Measurements from ENCODE around the gene COTL1.

Gene COTL1

DNA sequence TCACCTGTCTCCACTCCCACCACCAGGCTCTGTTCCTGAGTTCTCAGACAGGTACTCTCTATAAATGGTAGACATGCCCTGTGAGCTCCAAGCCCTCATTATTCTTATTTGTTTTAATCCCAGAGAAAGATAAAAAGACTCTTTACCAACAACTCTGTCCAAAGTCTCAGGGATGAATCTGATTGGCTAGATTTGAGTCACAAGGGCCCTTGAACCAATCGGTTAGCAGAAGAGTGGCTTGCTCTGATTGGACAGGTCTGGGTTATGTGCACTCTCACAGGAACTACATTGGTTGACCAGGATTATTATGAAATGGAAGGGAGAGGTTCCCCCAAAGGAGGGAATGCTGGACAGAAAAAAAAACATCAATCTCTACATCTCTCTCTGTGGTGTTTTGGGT, 7.5 kb downstream of the COTL1 start:
- no peak for DNase-seq (ENCODE audit: extremely low read depth, low read depth)
- H3K4me3 ChIP-seq (replicated peaks; ENCODE audit: low read depth, low read length), result no peak overlapping the region
- TF ChIP-seq, protein P1, sequence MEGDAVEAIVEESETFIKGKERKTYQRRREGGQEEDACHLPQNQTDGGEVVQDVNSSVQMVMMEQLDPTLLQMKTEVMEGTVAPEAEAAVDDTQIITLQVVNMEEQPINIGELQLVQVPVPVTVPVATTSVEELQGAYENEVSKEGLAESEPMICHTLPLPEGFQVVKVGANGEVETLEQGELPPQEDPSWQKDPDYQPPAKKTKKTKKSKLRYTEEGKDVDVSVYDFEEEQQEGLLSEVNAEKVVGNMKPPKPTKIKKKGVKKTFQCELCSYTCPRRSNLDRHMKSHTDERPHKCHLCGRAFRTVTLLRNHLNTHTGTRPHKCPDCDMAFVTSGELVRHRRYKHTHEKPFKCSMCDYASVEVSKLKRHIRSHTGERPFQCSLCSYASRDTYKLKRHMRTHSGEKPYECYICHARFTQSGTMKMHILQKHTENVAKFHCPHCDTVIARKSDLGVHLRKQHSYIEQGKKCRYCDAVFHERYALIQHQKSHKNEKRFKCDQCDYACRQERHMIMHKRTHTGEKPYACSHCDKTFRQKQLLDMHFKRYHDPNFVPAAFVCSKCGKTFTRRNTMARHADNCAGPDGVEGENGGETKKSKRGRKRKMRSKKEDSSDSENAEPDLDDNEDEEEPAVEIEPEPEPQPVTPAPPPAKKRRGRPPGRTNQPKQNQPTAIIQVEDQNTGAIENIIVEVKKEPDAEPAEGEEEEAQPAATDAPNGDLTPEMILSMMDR (IDR thresholded peaks at IDR 0.05; ENCODE audit: low read depth, low read length, missing control alignments), result no peak

DNA sequence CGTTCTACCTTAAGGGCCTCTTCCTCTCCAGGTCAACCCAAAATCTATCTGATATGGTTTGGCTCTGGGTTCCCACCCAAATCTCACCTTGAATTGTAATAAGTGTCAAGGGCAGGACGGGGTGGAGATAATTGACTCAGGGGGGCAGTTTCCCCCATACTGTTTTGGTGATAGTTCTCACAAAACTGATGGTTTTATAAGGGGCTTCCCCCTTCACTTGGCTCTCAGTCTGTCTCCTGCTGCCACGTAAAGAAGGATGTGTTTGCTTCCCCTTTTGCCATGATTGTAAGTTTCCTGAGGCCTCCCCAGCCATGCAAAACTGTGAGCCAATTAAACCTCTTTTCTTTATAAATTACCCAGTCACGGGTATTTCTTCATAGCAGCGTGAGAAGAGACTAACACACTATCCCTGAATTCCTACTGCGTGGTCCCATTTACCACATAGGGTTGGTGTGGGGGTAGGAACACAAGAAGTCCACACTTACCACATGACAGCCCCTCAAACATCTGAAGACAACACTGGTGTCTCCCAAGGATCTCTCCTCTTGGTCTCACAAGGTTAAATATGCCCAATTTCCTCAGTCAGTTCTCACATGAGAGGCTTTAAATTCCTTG, 8.2 kb downstream of the COTL1 start:
- DNase-seq (ENCODE audit: extremely low read depth, low read depth), result no peak
- H3K4me3 ChIP-seq (replicated peaks; ENCODE audit: low read depth, low read length), result no peak overlapping the region
- TF ChIP-seq, protein P1 (IDR thresholded peaks at IDR 0.05; ENCODE audit: low read depth, low read length, missing control alignments), result no peak

DNA sequence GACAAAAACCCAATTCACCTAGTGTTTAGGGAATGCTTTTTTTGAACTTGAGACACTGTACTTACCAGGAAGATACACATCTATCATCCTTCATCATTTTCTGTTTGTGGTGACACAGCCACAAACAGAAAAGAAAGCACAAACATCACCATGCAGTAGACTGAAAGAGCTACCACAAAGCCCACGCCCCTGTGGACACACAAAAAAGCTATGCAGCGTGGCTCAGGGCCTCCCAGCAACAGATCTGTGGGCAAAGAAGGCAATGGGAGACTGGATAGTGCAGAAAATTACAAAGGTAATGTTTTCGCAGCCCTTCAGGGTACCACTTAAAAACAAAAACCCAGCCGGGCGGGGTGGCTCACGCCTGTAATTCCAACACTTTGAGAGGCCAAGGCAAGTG, 9.6 kb downstream of the COTL1 start:
- TF ChIP-seq, protein P1 (IDR thresholded peaks at IDR 0.05; ENCODE audit: low read depth, low read length, missing control alignments), result no peak
- no peak for DNase-seq (ENCODE audit: extremely low read depth, low read depth)
- no peak overlapping the region for H3K4me3 ChIP-seq (replicated peaks; ENCODE audit: low read depth, low read length)

DNA sequence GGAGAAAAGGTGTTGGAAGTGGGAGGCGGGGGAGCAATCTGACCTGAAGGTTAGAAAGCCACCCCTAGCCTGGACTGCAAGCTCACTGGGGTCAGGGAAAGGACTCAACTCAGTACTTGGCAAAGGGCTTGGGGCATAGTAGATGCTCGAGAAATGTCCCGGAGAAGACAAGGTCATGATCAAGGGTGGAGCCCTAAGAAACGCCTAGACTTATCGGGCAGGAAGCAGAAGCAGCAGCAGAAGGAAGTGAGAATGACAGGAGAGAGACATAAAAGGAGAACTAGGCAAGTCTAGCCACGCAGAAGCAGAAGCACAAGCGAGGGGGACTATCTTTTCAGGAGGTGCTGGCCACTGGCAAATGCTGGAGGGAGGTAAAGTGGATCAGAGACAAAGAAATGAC, 10.2 kb downstream of the COTL1 start:
- TF ChIP-seq, protein P1 (IDR thresholded peaks at IDR 0.05; ENCODE audit: low read depth, low read length, missing control alignments), result no peak
- no peak for DNase-seq (ENCODE audit: extremely low read depth, low read depth)
- H3K4me3 ChIP-seq (replicated peaks; ENCODE audit: low read depth, low read length), result no peak overlapping the region

DNA sequence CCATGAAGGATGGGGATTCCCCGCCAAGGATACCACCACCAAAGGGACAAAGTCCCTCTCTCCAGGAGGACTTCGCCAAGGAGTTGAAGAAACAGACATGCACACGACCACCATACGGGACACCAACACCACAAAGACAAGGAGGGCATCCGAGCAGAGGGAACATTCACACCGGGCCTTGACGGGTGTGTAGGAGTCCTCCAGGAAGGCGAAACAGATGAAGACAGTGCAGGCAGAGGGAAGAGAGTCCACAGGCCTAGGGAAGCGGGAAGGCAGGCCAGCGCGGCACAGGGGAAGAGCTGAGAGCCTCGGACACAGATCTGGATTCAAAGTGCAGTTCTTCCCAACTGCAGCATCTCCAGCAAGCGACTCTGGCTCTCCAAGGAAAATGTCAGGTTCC, 10.8 kb downstream of the COTL1 start:
- TF ChIP-seq, protein P1 (IDR thresholded peaks at IDR 0.05; ENCODE audit: low read depth, low read length, missing control alignments), result no peak
- no peak overlapping the region for H3K4me3 ChIP-seq (replicated peaks; ENCODE audit: low read depth, low read length)

DNA sequence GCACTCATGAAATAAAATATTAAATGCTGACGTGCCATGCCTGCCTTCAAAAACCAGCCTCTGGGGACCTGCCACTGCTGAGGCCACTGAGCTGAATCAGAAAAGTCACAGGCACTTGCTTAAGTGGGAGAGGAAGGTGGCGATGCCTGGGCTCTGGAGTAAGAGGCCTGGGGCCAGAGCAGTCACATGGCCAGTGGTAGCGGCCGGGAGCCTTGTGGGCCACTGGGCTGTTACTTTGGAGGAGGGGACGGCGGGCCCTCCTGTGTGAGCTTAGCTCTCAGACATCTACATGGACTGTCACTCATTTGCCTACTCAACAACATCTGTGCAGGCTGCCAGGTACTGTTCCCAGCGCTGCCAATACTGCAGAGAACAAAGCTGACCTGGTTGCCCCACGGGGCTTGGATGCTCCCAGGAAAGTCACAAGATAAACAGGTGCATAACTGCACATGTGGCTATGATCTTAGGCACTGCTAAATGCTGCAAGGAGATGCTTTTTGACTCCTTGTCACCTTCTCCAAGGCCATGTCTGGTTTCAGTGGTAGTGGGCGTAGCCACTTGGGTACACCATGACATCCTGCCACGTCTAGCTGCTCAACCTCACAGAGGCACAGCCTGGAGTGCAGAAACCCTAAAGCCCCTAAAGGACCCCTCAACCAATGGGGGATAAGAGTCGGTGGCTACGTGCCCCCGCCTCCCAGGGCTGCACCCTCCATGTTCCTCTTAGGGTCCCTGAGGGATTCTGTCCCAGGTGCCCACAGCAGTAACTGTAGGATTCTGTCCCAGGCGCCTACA, 11.6 kb downstream of the COTL1 start:
- TF ChIP-seq, protein P1 (IDR thresholded peaks at IDR 0.05; ENCODE audit: low read depth, low read length, missing control alignments), result no peak
- no peak overlapping the region for H3K4me3 ChIP-seq (replicated peaks; ENCODE audit: low read depth, low read length)
- DNase-seq (ENCODE audit: extremely low read depth, low read depth), result no peak

More for the DNA sequence above, 10.8 kb downstream of the COTL1 start:
- DNase-seq (ENCODE audit: extremely low read depth, low read depth), result no peak

All from HFF-Myc (cell line).